Panc1 (cell line): Measurements from ENCODE around the gene SPOCK1.

Experiments
- POLR2AphosphoS5 ChIP-seq: IDR thresholded peaks from 2 replicates; pipeline ENCODE4 v1.6.1; 2012; ENCODE audit warnings: mild to moderate bottlenecking, low read depth, low read length, moderate library complexity
- SIN3A ChIP-seq: IDR thresholded peaks from 2 replicates; pipeline ENCODE4 v1.6.1; 2012; ENCODE audit warnings: low read depth, mild to moderate bottlenecking, low read length, moderate library complexity, borderline replicate concordance; ENCODE audit not compliant: insufficient read depth
- TF ChIP-seq, protein P1 (sequence below), 2 experiments: IDR thresholded peaks; 2 replicates each; pipeline ENCODE4 v1.6.1; 2011 to 2012; ENCODE audit warnings: low read depth in 2 of 2, control low read depth in 1 of 2, low read length in 1 of 2, mild to moderate bottlenecking in 1 of 2, moderate library complexity in 1 of 2; ENCODE audit not compliant: insufficient read depth in 1 of 2
- TF ChIP-seq, protein P2 (sequence below): fragments of 450-650 bp; IDR thresholded peaks from 2 replicates; pipeline ENCODE4 v1.5.1; 2017; ENCODE audit warnings: mild to moderate bottlenecking

DNA sequence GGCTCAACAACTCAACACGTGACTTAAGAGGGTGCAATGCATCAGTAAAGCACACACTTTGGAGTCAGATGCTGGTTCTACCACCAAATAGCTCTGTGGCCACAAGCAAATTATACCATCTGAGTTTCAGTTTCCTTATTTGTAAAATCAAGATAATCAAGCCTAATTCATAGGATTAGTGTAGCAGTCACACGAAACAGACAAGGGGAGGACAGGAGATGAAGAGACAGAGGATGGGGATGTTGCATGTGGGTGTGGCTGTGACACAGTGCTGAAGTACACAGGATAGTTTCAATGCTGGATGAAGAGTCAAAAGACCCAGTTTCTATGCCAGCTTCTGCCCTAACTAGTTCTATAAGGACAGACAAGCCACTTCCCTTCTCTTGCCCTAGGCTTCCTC lies 60.2 kb downstream of the SPOCK1 start:
- TF ChIP-seq POLR2AphosphoS5 (no peak), SIN3A (no peak)
- TF ChIP-seq, protein P1, sequence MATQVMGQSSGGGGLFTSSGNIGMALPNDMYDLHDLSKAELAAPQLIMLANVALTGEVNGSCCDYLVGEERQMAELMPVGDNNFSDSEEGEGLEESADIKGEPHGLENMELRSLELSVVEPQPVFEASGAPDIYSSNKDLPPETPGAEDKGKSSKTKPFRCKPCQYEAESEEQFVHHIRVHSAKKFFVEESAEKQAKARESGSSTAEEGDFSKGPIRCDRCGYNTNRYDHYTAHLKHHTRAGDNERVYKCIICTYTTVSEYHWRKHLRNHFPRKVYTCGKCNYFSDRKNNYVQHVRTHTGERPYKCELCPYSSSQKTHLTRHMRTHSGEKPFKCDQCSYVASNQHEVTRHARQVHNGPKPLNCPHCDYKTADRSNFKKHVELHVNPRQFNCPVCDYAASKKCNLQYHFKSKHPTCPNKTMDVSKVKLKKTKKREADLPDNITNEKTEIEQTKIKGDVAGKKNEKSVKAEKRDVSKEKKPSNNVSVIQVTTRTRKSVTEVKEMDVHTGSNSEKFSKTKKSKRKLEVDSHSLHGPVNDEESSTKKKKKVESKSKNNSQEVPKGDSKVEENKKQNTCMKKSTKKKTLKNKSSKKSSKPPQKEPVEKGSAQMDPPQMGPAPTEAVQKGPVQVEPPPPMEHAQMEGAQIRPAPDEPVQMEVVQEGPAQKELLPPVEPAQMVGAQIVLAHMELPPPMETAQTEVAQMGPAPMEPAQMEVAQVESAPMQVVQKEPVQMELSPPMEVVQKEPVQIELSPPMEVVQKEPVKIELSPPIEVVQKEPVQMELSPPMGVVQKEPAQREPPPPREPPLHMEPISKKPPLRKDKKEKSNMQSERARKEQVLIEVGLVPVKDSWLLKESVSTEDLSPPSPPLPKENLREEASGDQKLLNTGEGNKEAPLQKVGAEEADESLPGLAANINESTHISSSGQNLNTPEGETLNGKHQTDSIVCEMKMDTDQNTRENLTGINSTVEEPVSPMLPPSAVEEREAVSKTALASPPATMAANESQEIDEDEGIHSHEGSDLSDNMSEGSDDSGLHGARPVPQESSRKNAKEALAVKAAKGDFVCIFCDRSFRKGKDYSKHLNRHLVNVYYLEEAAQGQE (IDR thresholded peaks at IDR 0.05; ENCODE audit: insufficient read depth in 1 of 2, low read depth in 2 of 2, low read length in 1 of 2): no peak
- TF ChIP-seq, protein P2, sequence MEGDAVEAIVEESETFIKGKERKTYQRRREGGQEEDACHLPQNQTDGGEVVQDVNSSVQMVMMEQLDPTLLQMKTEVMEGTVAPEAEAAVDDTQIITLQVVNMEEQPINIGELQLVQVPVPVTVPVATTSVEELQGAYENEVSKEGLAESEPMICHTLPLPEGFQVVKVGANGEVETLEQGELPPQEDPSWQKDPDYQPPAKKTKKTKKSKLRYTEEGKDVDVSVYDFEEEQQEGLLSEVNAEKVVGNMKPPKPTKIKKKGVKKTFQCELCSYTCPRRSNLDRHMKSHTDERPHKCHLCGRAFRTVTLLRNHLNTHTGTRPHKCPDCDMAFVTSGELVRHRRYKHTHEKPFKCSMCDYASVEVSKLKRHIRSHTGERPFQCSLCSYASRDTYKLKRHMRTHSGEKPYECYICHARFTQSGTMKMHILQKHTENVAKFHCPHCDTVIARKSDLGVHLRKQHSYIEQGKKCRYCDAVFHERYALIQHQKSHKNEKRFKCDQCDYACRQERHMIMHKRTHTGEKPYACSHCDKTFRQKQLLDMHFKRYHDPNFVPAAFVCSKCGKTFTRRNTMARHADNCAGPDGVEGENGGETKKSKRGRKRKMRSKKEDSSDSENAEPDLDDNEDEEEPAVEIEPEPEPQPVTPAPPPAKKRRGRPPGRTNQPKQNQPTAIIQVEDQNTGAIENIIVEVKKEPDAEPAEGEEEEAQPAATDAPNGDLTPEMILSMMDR: no peak
